HG03432 (cell line): ENCODE results near the gene NMRAL1.

Experiments used
- ATAC-seq: cut with Tn5 transposase; IDR thresholded peaks from one replicate; pipeline ENCODE4 v1.9.1; 2021; ENCODE audit warnings: mild to moderate bottlenecking, moderate library complexity; ENCODE audit not compliant: unreplicated experiment

NMRAL1 gene

DNA sequence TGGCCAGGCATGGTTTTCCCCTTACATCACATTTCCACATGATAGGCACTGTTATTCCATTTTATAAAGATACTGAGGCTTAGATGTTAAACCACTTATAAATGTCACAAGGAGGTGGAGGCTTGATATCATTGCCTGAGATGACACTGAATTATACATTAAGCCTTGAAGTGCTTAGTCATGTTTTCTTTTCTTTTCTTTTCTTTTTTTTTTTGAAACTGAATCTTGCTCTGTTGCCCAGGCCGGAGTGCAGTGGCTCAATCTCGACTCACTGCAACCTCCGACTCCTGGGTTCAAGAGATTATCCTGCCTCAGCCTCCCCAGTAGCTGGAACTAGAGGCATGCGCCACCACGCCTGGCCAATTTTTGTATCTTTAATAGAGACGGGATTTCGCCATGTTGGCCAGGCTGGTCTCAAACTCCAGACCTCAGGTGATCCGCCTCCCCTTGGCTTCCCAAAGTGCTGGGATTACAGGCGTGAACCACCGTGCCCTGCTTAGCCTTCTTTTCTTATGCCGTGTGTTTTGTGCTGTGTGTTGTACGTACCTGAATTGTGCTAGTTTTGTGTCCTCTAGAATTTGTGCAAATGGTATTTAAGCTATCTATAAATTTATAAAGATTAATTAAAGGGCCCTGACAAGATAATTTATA, 47.6 kb downstream of the NMRAL1 start:
- ATAC-seq, result no peak

GRCh38 chr16:4426021-4426684, 48.3 kb downstream of the NMRAL1 start:
- ATAC-seq, result peak; percentile 38

DNA sequence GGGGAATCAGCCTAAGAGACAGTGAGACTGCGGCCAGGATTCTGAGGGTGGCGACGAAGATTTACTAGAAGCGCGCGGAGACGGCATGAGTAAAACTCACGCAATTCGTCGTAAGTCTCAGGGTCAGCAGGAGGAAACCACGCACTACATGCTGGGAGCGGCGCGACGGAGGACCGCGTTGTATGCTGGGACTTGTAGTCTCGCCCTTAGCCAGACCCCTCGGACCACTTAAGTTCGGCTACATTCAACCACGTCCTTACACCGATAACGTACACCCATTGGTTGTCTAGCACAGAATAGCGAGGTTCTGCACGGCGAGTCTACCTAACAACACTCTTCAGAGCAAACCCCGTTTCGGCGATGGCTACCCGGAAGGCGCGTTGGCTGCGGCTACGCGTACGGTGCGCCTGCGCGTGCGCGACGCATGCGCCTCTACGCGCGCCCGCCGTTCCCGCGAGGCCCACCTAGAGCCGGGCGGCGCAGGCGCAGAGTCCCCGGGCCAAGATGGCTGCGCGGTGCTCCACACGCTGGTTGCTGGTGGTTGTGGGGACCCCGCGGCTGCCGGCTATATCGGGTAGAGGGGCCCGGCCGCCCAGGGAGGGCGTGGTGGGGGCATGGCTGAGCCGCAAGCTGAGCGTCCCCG, 48.9 kb downstream of the NMRAL1 start, which contains the start of gene DNAJA3:
TSS of gene DNAJA3 (plus strand) at position 491 of the 643 bp plus-strand sequence. CDS start at position 505, 14 bp downstream.
- peak; percentile 87 for ATAC-seq

- ATAC-seq, result no peak
Observed at GRCh38 chr16:4420505-4421105, 53.8 kb downstream of the NMRAL1 start.

DNA sequence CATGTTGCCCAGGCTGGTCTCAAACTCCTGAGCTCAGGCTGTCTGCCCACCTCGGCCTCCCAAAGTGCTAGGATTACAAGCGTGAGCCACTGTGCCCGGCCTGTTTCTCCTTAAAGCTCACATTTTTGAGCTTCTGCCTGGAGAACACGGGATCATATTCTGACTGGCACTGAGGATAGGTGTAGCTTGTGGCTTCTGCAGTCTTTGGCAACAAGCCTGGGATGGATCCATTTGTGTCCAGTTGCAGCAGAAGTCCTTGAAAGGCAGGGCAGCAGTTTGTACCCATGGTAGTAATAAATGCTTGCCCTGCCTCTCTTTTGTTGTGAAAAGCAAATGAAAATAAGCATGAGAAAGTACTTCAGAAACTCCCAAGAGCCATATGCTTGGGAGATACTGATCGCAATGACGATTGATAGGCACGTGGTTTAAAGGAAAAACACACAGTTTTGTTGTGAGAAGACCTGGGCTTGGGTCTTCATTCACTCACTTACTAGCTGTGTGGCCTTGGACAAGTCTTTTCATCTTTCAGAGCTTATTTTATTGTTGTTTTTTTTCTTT, 54.9 kb downstream of the NMRAL1 start:
- no peak for ATAC-seq

GRCh38 chr16:4416200-4417032, 58.0 kb downstream of the NMRAL1 start, which contains the start of gene CORO7:
CORO7 (minus strand) TSS chr16:4416596; CDS start chr16:4416518, 78 bp downstream.
- peak; percentile 71 for ATAC-seq

- ATAC-seq, result peak; percentile 26
Observed at GRCh38 chr16:4415538-4416199, 58.8 kb downstream of the NMRAL1 start.

GRCh38 chr16:4414187-4414917, 60.1 kb downstream of the NMRAL1 start:
- peak; percentile 63 for ATAC-seq

DNA sequence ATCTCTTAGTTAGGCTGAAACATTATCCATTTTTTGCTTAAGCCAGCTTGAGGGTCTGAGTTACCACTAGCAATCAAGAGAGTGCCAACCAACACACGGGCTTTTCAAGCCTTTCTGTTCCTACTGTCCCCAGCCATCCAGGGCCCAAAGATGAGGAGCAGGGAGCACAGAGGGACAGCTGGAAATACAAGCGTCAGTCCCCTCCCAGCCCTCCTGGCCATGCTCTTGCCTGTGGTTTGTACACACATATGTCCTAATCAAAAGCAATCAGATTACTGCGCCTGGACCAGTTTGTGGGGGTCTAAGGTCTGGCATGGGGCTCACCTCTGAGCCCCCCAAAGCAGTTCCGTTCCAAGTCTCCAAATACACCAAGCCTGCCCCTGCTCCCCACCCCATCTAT, 61.6 kb downstream of the NMRAL1 start:
- no peak for ATAC-seq

DNA sequence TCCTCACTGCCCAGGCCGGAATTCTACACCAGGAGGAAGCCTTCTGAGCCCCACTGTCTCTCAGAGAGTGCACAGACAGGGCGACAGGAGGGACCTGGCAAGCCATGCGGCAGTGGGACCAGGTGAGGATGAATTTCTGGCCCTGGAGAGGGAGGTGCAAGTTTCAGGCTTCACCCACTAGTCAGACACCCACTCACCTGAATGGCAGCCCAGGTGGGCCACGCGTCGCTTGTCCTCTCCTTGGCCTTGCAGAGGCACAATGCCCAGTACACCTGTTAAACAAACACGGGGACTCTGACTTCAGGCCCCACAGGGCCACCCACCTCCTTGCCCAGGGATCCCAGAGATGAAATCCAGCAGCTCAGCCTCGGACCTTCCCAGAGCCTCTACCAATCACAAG, 62.3 kb downstream of the NMRAL1 start:
- no peak for ATAC-seq
